GOT3 (cell line): Measurements from ENCODE around the gene FPR3.
"Not testable (repeated sequence)": the region's sequence is repeated elsewhere in the genome, so short reads cannot be mapped to it uniquely, and the experiment has no call there.

Experiments used
- DNase-seq: peaks from one replicate; lab custom pipeline; 2025; ENCODE audit warnings: mixed read lengths; lab: John Stamatoyannopoulos, UW

The FPR3 gene

DNA sequence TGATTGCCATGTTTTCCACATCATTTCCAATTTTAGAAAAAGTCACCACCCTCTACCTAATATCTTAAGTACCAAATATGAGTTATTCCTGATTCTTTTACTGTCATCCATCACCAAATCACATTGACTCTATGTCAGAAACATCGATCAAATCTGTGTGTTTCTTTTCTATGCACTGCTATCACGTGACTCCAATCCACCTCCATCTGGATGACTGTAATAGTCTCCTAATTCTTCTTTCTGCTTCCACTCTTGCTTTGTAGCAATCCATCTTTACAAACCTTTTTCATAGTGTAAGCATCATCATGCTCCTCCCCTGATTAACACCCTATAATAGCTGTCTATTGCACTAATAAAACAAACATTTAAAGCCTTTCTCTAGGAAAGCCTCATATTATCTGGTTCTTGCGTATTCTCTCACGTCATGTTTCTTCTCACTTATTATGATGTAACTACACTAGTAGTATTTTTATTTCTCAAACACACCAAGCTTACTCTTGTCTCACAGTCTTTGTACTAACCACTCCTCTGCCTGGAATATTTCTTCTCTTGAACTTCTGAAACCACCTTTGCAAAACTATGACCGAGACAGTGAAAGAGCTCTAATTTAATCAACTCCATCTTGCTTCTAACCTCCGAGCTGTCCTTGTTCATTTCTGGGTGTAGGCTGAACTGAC lies 10.7 kb upstream of the FPR3 start:
- DNase-seq = no peak

DNA sequence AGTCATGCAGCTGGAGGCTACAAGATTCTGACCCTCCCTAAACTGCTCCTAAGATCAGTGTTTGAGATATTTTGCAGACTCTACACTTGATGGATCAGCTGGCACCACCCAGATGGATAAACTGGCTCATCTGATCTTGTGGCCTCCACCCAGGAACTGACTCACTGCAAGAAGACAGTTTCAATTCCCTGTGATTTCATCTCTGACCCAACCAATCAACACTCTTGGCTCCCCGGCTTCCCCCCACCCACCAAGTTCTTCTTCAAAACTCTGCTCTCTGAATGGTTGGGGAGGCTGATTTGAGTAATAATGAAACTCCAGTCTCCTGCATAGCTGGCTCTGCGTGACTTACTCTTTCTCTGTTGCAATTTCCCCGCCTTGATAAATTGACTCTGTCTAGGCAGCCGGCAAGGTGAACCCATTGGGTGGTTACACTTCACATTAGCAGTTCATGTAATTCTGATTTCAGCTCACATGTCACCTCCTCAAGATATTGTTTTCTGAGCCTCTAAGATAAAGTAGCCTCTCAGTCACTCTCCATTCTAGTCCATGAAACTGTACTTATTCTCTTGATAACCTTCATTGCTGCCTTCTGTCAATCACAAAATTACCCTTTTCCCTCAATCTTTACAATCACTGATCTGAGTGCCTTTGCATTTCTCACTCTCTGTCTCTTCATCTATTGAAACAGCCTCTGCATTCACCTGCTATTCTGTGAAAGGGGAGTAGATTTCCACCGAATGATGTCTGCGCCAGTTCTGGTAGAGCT lies 9.9 kb upstream of the FPR3 start:
- peak; percentile 49 for DNase-seq

DNA sequence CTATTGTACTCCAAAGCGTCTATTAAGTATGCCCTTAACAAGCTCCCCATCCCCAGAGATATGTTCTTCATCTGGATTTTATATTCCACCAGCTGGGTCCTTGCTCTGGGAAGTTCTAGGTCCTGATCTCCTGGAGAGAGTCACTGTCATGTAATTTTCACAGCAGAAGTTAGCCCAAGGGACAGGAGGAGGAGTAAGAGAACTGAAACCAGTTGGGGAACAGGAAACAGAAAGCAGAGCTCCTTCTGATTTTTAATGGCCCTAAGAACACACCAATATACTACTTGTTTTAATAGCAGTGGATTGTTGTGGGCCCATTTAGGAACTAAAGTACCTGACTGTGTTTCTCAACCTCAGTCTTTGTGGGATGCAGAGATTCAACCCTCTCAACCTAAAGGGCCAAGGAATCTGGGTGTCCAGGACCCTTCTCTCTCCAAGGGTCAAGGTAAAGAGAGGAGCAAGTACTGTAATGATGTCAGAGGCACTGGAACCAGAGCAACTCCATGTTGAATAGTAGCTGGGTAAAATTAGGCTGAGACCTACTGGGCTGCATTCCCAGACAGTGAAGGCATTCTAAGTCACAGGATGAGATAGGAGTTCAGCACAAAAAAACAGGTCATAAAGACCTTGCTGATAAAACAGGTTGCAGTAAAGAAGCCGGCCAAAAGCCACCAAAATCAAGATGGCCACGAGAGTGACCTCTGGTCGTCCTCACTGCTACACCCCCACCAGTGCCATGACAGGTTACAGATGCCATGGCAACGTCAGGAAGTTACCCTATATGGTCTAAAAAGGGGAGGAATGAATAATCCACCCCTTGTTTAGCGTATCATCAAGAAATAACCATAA lies 8.1 kb upstream of the FPR3 start:
- DNase-seq = no peak

DNA sequence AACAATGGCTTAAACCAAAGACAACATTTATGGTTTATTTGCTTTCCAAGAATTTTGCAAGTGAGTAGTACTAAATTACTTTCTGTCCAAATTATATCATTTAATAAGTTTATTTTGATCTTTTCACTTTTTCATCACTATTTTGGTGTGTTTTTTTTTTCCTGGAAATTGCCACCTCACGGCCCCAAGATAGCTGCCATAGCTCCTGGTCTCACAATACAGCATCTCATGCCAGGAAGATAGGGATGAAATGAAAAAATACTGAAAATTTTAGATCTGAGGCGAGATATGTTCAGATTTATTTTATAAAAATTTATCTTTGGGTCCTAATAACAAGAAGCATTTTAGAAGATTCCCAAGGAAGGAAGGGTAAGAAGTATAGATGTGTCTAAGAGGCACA lies 6.9 kb upstream of the FPR3 start:
- DNase-seq = no peak

DNA sequence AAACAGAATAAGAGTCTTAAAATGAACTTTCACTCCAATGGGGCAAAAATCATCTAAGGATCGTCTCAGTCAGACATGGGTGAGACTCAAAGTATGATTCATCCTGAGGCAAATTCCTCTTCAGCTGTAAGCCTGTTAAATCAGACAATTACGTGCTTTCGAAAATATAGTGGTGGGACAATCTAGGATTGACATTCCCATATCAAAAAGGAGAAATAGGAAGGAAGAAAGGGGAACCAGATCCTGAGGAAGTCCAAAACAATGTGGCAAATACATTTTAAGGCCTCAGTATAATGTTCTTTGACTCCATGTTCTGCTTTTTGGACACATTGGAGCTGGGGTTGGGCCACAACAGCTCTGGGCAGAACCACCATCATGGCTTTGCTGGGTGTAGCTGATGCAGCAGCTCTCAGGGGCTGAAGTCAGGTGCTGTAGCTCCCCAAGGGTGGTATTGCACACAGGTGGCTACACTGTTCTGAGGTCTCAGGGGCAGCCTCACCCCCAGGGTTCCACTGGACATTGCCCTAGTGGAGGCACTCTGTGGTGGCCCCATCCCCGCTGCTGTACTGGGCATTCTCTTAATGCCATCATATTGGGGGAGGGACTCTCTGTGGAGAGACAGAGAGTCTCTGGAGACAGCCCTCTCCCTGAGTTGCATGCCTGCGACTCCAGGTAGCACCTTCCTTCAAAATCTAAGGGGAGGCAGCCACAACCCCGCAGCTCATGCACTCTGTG lies 5.7 kb upstream of the FPR3 start:
- DNase-seq = no peak

DNA sequence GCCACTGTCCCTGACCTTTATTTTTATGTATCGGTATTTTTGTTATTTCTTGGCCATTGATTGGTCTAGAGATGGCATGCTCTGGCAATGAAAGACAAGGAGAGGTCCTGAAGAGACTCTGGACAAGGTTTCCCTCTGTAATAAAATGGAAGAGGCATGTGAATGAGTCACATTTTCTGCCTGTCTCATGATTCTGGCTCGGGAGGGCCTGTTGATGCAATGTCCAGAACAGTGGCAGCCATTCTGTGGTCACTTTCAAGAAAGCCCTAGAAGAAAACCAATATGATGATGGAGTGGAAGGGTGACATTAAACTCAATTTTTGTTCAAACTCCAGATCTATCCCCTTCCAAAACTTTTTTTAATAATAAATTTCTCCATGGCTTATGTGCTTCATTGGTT lies 2.0 kb upstream of the FPR3 start:
- no peak for DNase-seq

DNA sequence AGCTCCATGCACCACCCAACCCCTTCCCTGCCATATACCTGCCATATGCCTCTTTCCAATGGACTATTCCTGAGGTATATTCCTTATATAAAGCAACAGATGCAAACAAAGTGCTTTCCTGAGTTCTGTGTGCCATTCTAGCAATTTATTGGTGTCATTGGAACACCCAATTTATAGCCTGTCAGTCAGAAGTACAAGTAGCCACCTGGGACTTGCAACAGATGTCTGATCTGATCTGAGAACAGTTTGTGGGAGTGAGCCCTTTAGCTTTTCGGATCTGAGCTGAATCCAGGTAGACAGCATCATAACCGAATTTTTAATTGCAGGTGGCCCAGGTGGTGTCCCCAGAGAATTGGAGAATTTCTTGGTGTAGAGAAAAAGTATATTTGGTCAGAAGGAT lies 963 bp upstream of the FPR3 start:
- DNase-seq = no peak

DNA sequence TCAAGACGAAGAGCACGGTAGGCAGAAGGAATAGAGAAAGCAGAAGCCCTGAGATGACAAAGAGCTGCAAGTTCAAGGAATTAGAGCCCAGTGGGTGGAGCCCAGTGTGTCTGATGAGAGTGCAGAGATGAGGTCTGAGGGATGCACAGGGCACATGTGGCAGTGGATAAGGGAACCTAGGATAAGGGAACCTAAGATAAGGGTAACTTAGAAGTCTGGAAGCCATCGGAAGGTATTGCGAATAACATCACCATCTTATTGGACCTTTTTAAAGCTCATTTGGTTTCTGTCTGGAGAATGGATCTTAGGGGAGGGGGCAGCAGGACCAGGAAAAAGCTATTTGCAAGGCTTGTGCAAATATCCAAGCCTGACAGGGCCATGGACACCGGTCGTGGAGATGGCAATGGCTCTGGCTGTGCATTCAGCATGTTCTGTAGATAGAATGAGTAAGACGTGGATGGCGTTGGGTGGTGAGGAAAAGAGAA lies 1.3 kb downstream of the FPR3 start:
- no peak for DNase-seq

DNA sequence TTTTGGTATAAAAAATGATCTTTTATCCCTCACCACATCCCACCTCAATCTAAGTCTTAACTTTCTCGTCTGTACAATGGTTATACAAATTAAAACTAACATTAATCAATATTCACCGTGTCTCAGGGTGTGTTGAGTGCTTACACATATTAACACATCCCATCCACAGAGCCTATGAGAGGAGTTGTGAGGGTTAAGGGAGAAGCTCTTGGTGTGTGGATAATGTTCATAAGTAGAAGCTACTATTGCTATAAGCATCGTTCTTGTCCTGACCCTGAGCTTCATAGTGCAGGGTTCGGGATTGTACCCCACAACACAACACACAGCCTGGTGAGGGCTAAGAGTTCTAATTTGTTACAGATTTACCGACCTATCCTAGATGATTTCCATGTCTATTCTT lies 2.5 kb downstream of the FPR3 start:
- DNase-seq = no peak

DNA sequence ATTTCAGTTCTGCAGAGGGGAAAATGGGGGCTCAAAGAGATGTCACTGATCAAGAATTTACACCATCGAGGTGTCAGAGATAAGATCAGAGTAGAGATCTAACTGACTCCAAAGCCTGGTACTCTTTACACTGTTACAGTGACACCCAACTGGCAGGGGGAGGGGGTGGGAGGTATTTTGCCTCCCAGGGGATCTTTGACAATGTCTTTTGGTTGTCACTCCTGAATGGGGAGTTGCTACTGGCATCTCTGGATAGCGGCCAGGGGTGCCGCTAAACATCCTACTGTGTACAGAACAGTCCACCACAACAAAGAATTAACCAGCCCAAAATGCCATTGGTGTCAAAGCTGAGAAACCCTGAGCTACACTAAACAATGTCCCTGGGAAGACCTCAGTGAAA lies 3.1 kb downstream of the FPR3 start:
- no peak for DNase-seq

DNA sequence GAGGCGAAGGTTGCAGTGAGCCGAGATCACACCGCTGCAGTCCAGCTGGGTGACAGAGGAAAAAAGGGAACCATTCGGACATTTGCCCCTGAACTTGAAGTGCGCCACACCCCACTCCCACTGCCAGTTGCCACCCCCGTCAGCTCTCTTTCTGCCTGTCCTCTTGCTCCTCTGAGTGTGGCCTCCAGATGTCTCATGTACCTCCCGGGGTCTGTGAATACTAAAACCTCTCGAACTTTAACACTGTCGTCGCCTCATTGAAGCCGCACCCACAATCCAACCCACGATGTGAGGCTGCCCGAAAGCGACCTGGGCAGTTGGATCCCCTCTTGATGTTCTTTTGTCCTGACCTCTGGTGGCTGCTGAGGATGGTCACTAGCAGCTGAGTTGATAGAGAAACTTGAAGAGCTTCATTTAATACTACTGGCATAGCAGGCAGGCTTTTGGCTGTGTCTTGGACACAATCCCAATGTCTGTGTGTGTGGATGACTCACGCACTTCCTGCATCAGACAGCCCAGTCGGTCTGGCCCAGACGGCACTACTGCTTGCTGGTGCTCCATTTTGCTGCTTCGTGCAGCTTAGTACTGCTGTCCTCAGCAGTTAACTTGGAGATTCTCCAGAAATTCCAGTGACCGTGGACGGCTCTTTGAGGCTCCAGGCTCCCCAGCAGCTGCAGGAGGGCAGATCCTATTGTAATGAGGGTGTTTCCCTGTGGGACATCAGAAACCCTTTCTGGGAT lies 4.2 kb downstream of the FPR3 start:
- peak; percentile 56 for DNase-seq

DNA sequence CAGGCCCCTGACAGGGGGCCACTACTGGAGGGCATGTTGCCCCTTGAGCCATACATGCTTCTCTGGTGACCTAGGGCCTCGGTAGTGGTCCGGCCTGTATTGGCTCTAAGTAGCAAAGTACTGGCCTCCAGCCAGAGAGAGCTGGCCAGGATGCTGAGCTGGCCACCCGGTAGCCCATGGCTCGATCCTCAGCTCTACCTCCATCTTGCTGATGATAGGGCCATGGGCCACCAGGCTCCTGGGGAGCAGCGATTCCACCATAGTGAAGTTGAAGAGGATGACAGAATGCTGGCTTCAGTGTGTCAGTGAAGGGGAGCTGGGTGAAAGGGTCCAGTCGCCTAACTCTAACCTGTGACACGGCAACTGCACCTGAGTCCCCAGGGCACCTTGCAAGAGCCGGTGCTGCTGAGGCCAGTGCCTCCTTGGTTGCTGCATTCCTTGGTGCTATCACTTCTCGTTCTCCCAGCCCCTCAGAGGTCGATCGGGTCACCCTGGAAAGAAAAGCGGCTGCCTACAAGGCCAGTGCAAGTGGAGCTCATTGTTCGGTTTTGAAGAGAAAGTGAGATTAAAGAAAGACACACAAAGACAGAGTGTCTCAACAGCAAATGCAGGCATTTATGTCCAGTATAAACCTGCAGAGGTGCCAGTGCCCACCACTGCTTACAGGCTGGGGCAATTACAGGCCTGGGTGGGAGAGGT lies 5.0 kb downstream of the FPR3 start:
- no peak for DNase-seq

DNA sequence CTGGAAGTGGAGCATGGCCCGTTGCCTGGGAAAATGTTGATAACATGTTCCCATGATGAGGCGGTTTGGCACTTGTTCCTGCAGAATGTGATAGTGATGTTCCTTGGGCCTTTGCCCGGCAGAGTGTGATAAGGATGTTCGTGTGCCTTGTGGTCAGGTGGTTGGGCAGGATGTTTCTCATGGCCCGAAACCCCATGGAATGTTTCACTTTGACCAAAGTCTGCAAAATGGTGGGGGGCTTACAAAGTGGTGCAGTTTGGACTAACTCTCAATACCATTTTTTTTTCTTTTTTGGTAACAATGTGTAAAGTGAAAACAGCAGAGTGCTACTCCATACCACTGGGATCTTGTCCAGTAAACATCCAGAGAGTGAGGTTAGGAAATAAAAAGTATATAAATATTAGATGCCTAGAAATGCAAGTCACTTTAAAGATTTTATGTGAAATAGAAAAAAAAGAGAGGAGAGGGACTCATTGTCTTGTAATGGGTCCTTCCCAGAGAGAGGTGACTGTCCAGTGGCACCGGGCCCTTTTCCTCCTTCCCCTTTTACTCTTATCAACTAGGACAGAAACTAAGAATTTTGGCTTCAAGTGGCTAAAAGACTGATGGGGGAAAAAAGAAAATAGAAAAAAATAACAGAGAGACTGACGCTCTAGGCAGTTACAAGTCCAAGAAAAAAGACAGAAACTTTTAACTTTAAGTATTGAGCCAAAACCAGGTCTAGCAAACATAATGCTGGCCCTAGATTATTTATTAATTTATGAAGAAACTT lies 5.7 kb downstream of the FPR3 start:
- DNase-seq = no peak

DNA sequence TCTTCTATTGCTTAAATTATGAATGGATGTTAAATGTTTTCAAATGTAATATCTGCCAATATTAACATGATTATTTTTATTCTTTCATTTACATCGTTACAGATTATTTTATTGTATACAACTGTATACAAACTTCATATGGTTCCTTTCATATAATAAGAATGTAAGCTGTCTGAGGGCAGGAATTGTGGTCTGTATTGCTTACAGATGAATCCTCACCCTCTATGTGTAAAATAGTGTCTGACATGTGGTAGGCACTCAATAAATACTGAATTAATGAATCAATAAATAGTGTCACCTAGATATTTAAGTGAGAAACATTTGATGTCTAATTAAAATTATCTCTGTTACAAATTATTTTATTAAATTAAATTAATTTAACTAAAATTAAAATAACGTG lies 7.8 kb downstream of the FPR3 start:
- no peak for DNase-seq

DNA sequence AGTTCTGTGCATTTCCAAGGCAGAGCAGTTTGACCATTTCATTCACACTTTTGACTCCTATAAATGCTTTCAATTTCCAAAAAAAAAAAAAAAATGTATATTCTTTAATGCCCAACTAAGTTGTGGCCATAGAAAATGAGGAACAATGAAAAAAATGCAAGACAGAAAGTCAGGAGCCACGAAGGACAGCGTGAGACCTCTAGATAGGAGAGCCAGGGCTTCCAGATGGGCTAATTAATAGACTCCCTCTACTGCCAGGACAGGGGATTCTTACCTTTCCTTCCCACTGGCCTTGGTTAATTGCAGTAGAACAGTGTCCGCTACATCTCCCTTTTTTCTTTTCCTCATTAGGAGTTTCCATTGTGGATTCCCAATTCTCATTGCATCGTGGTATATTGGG lies 8.6 kb downstream of the FPR3 start:
- DNase-seq = no peak

DNA sequence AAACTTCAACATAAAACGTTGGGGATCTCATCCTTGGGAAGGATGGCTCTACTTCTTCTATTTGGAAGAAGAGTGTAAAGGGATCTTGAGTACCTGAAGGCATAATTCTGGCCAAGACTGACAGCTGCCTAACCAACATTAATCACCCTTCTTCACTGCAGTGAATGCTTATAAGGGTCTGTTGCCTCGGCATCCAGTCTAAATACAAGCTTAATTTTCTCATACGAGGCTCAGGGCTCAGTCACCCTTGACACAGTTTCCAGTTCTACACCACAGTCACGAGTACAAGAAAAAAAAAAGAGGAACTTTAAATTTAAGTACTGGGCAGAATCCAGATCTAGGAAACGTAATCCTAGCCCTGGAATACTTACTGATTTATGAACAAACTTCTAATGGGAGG lies 9.0 kb downstream of the FPR3 start:
- DNase-seq = no peak

DNA sequence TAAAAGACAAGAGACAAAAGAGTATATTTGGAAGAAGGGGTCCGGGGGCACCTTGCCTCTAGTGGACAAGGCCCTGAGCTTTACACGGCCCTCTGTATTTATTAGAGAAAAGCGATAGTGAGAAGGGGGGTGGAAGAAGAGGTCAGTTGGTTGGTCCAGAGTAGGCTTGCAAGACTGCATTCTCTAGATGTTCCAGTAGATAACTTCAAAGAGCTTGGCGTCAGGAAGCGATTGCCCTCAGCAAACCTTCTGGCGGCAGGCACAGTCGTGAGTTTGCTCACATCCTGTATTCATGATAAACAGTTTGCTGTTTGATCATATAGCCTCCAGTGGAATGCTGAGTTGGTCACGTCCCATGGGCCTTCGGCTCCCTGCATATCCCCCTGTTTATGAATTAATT lies 9.8 kb downstream of the FPR3 start:
- not testable (repeated sequence) for DNase-seq

DNA sequence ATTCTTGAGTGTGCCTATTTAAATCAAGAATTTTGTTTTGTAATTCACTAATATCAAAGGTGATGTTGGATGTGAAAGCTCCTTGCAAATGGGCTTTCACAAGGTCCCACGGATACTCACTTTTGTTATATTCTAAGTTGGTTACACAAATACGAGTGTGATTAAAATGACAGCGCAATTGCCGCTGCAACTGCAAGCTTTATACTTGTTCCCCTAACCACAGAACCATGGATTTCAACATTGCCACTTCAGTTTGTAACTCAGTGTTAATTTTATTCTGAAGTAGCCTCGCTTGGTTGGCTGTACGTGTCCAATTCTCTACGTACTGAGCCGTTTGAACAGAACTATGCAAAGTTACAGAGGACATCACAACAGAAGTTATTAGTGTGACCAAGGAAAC lies 10.4 kb downstream of the FPR3 start:
- not testable (repeated sequence) for DNase-seq

DNA sequence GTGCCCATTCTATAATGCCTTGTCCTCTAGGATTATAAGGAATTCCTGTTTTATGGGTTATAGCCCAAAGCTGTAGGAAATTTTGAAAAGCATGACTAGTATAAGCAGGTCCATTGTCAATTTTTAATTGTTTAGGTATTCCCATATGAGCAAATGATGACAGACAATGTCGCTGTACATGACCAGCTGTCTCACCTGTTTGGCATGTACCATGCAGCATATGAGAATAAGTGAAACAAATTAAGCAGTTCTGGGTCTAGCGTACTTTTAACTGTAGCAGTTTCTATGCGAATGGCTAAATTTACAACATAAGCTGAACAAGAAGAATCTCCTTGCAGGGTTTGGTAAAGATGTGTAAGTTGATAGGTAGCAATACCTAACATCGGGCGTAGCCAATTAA lies 11.6 kb downstream of the FPR3 start:
- DNase-seq = not testable (repeated sequence)
